NCI-H524 (cell line): ENCODE measurements around the gene MPRIP.
"Not testable (repeated sequence)": the region's sequence is repeated elsewhere in the genome, so short reads cannot be mapped to it uniquely, and the experiment has no call there.

Source experiments
- DNase-seq, 2 experiments: peaks; one replicate each; lab custom pipeline; 2025; lab: John Stamatoyannopoulos, UW

Gene MPRIP

DNA sequence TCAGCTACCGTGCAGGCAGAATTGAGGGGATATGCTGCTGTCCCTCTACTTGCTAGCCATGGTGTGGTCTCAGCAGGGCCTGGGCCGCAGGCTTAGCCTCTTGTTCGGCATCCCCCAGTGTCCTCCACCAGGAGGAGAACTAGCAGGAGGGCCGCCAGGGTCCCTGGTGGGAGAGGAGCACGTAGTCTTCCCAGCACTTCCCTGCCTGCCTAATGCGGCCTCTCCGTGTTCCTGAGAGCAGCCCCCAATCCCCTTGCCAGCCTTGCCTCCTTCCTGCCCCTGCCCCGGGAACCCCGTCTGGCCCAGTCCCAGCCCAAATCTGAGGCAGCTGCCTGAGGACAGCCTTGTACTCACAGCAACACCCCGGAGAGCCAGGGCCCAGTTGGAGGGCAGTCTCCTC is 125.7 kb downstream of the MPRIP start:
- no peak for DNase-seq

DNA sequence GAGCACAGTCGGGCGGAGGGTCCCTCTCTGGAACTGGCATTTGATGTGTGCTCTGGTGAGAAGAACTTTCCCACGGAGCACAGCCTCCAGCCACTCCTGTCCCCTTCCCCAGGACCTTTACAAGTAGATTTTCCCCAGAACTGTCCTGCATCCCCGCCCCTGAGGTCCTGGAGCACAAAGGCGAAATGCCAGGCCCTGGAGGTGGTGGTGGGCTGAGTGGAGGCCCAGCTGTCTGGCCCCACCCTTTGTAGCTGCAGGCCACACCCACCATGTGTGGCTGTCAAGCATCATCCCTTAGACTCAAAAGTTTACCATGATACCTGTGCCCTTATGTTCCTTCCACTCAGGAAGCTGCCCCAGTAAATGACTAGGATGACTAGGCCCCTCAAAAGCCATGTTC is 126.1 kb downstream of the MPRIP start:
- DNase-seq = no peak

- DNase-seq = no peak
Observed at GRCh38 chr17:17169396-17169795, 127.1 kb downstream of the MPRIP start.

DNA sequence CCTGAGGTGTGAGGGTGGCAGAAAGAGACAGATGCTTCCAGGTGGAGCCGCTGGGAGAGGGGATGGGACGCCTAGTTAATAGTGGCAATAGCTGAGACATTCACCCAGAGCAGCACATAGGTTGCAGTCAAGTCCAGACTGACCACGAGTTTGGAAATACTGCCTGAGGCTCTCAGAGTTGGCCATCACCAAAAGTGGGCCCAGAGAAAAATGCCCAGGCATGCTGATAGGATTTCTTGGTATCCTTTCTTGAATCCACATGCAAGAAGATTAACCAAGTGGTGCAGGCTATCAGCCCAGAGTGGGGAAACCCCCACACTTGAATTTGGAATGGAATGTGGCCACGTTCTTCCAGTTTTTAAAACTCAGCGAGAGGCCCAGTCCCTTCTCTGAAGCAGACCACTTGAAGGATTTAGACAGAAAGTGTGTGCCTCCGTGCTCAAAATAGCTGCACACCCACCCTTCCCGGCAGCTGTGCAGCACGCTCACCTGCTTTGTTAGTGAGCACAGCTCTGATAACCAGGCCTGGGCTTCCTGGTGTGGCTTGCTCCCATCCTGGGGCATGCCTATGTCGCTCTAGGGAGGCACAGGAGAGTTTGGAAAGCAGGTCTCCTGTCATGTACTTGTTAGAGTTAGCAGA is 128.2 kb downstream of the MPRIP start:
- DNase-seq = no peak

DNA sequence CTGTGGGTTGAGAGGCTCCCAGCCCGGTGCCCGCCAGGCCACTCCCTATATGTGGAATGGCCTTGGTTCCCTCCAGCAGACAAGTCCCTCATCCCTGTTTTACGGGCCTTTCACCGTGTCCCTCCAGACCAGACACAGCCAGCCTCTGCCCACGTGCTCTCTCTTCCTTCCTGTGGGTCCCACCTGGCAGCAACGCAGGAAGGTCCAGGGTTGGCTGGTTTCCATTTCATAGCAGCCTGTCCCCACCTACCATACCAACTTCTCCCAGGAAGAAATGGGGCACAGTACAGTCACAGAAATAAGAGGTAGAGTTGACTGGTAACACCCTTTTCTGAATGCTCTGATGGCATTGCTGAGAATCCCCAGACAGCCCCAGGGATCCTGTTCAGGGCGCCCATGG is 128.9 kb downstream of the MPRIP start:
- no peak for DNase-seq

DNA sequence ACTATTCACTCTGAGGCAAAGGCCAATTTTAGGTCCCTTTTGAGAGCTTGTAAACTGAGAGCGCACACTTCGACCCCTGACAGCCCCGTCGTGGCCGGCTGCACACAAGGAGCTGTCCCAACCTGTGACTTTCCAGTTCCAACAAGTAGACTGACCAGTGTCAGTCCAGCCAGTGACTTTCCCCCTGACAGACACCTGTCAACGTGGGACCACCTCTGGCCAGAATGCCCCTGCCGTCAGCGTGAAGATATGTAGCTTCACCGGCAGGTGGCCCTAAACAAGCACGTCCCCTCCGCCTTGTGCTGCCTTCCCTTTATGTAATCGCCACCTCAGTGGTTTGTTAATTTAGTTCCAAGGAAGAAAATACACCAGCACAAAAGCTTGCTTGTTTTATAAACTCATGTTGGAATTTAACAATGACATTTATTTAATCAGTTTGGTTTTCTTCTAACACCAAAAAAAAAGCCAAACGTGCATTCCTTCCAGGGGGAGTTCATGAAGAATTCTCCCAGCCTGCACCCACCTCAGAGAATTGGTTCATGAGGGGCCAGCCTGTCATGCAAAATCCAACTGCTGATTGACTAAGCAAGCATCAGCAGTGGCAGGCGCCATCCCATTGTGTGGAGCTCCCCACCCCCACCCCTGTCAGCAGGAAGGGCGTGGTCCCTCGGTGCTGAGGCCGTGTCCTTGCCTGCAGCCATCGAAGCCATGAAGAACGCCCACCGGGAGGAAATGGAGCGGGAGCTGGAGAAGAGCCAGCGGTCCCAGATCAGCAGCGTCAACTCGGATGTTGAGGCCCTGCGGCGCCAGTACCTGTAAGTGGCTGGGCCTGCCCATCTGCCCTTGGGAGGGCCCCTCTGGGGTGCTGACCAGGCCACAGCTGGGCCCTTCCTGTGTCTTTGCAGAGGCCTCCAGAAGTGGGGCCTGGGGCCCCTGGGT is 130.0 kb downstream of the MPRIP start:
- no peak for DNase-seq

GRCh38 chr17:17172990-17173389 is 130.7 kb downstream of the MPRIP start:
- no peak for DNase-seq

DNA sequence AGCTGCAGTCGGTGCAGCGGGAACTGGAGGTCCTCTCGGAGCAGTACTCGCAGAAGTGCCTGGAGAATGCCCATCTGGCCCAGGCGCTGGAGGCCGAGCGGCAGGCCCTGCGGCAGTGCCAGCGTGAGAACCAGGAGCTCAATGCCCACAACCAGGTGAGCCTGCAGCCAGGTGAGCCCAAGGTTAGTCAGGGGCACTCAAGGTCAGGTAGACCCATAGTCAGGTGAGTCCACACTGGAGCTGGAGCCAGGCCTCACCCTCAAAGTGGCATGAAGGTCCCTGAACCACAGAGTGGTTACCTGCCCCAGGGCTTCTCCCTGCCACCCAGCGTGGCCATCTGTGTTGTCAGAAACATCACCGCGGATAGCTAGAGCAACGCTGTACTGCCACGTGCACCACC is 131.7 kb downstream of the MPRIP start:
- DNase-seq = no peak

- DNase-seq = no peak
Observed at GRCh38 chr17:17175340-17175739, 133.1 kb downstream of the MPRIP start.

- DNase-seq = no peak
Observed at GRCh38 chr17:17175917-17176316, 133.7 kb downstream of the MPRIP start.

GRCh38 chr17:17176341-17176740 is 134.1 kb downstream of the MPRIP start:
- no peak for DNase-seq

DNA sequence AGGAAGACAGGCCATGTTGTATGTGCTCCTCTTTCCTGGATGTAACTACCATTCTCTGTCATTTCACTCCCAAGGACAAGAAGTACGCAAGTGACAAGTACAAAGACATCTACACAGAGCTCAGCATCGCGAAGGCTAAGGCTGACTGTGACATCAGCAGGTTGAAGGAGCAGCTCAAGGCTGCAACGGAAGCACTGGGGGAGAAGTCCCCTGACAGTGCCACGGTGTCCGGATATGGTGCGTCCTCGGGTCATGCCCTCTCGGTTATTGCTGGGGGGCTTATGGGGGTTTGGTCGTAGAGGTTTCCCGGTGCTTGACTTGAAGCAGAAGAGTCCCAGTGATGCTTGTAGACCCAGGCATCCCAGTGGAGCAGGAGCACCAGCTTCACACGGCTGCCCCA is 134.9 kb downstream of the MPRIP start:
- DNase-seq = no peak

DNA sequence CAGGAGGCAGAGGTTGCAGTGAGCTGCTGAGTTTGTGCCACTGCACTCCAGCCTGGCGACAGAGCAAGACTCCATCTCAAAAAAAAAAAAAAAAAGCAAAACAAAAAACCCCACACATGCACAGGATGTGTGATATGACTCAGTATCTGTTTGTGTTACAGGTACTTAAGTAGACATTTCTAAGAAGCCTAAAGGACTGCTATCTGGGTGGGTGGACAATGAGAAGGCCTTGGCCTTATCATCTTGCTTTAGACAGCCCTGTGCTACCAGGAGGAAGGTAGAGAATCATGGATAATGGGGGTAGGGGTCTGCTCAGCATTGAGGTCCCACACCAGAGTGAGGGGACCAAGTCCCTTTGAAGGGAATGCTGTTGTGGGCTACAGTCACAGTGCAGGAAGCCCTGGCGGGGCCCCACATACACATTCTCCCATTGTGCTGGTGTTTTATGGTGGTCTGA is 137.1 kb downstream of the MPRIP start:
- DNase-seq = no peak

GRCh38 chr17:17180141-17180603 is 137.9 kb downstream of the MPRIP start:
- DNase-seq = no peak

DNA sequence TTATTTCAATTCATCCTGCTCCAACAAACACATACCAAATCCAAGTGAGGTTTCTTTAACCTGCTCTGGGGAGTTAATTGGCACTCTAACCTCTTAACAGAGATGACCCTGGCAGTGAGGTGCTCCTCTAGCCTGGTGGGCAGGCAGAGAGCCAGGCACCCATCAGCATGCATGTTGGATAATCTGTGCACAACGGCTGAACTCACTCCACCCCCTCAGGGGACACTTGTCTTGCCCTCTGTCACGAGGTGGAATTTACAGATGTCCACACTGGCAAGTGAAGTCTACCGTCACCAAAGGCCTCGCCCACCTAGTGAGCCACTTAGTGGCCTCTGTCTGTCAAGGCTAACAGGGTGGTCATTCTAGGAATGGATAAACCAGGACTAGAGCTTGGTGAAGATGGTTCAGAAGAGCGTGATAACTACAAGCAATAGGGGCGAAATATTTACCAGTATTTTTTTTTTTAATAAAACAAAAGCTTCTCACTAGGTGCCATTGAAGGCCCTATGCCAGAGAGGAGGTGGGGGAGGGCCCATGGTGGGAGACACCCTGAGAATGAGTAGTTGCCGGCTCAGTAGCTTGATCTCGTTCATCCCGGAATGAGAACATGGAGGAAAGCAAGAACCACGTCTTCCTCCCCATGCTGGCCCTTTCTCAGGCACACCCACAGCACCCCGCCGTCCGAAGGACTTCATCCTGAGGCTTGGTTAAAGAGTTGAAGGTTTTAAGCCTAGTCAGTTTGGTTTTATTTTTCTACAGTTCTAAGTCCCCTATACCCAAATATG is 138.7 kb downstream of the MPRIP start:
- DNase-seq = no peak

- no peak for DNase-seq
Observed at GRCh38 chr17:17181666-17182597, 139.7 kb downstream of the MPRIP start.

GRCh38 chr17:17182598-17183136 is 140.4 kb downstream of the MPRIP start:
- no peak for DNase-seq

DNA sequence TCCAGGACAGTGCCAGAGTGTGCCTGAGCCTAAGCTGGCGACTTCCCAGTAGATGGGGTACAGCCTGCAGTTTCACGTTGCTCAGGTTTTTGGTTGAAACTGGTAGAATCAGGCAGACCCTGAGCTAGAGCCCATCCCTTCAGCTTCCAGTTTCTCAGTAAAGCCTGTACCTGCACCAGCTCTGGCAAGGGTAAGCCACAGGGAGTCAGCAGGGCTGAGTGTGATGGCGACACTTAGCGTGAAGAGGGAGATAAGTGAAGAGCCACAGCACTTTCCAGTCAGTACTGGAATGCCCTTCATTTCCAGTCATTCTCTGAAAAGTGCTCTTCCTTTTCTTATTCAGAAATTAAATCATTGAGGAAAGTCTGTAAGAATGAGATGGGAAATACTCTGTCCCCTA is 141.5 kb downstream of the MPRIP start:
- DNase-seq = no peak

- DNase-seq = not testable (repeated sequence)
Observed at GRCh38 chr17:17184985-17185757, 142.9 kb downstream of the MPRIP start.

- no peak for DNase-seq
Observed at GRCh38 chr17:17186051-17186450, 143.8 kb downstream of the MPRIP start.
